Fibroblast of the aortic adventitia (primary cell): ENCODE data around the gene DLGAP1. TPM values are rescaled to one million over a fixed set of nuclear protein-coding genes. Genes with fewer than 3 reads are reported as not detected.

Source experiments
- DNase-seq: peaks from one replicate; pipeline ENCODE4 v3.0.0-alpha.2; 2010; ENCODE audit warnings: low read depth
- H3K4me3 ChIP-seq: 2 replicates; pipeline ENCODE4 v1.5.1; 2011; ENCODE audit warnings: low read depth, mild to moderate bottlenecking, control low read depth, low read length, moderate library complexity
- CTCF ChIP-seq: IDR thresholded peaks from 2 replicates; pipeline ENCODE4 v1.5.1; 2011; ENCODE audit warnings: mild to moderate bottlenecking, low read length, control low read depth, inconsistent platforms; ENCODE audit not compliant: insufficient read depth
- total RNA-seq: library from RNA; depleted of rRNA; stranded (reverse); fragments of >200 nt; gene quantifications from 2 replicates; pipeline ENCODE4 v1.2.3, GENCODE V29; 2012; ENCODE audit warnings: low replicate concordance

The DLGAP1 gene
- total RNA-seq, 1 donor: 1.4 TPM

GRCh38 chr18:4264347-4264791, 190.7 kb downstream of the DLGAP1 start:
- DNase-seq: peak; percentile 0

DNA sequence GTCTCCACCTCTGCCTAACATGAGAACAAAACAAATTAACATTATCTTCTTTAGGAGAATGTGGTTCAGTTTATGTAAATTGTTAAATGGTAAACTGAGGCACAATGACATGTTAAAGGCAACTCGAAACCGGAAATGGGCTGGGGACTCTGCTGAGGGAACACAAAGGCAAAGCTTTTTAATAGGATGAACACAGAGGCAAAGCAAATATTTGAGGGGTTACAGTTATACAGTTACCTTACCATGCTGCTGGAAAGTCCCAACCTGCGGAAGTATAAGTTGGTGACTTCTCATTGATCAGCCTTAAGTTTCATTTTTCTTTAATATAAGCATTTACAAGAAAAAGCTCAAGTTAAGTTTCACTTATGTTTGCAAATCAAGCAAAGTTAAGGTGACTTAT, 195.0 kb downstream of the DLGAP1 start:
- TF ChIP-seq CTCF: no peak
- no peak overlapping the region for H3K4me3 ChIP-seq
- DNase-seq: no peak

More at GRCh38 chr18:4264347-4264791, 190.7 kb downstream of the DLGAP1 start:
- no peak overlapping the region for H3K4me3 ChIP-seq
- TF ChIP-seq CTCF: no peak

DNA sequence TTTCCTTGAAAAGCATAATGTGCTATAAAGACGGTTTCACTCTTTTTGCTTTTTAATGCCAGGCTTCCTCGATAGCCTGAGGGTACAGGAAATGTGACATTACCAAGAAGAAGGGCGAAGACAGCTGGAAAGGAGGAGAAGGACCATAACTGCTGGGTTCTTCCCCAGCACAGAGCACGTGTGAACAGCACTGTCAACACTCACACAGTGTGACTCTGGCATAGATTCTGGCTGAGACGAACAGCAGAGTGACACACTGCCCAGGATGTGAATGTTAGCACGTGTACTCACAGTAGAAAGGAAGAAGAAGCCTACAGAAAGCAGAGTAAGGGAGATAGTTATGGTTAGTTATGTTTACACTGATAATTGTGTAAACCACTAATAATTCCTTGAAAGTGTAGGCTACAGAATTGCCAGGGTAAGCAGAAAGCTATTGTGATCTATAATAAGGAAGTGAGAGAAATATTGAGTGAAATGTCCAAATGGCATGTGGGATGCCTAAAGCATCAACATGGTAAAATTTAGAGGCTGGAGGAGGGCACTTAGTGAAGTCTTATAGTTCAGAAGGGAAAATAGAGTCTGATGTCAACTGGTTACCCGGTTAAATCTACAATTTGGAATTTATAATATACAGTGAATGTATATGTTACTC, 198.2 kb downstream of the DLGAP1 start:
- no peak overlapping the region for H3K4me3 ChIP-seq
- TF ChIP-seq CTCF: no peak
- DNase-seq: no peak

GRCh38 chr18:4254840-4255239, 200.3 kb downstream of the DLGAP1 start:
- H3K4me3 ChIP-seq: no peak overlapping the region
- no peak for DNase-seq
- TF ChIP-seq CTCF: no peak

DNA sequence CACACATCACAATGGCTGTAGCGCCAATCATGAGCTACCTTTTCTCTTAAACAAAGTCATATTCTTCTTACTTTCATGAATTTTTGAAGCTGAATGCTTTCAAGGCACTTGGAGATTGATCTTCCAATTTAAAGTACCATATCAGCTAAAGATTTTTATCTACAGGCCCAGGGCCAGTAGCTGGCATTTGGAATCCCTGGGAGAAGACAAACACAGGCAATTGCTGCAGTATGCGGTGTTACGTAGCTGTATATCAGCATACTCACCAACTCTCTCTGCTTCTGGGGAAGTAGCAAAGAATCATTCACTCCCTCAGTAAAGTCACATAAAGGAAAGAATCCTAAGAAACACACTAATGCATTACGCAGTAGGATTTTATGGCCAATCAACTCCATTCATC, 202.3 kb downstream of the DLGAP1 start:
- no peak overlapping the region for H3K4me3 ChIP-seq
- no peak for DNase-seq
- TF ChIP-seq CTCF: no peak

DNA sequence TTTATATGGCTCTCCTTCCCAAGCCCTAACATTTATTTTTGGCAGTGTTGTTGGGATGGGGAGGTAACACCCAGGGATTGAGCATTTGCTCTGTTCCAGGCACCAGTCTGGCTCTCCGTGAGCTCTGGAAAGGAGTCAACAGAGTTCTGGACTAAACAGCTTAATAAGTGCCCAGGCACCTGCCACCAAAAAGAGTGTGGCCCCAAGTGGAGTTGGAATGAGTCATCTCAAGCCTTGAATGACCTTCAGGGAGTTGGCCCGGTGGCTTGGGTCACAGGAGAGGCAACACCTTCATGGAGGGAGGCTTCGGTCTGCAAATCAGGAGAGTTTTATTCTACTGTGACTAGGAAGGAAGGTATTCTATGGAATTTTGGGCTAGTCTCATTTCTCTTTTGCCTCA, 203.2 kb downstream of the DLGAP1 start:
- no peak for TF ChIP-seq CTCF
- no peak for DNase-seq
- H3K4me3 ChIP-seq: no peak overlapping the region

- DNase-seq: no peak
- no peak for TF ChIP-seq CTCF
- H3K4me3 ChIP-seq: no peak overlapping the region
Observed at GRCh38 chr18:4251206-4251605, 203.9 kb downstream of the DLGAP1 start.
